ENCODE measurements around the gene SNX5.

The SNX5 gene

GRCh38 chr20:17952692-17953684 is 15.6 kb downstream of the SNX5 start:
- no peak for DNase-seq
- H3K27me3 ChIP-seq (replicated peaks; ENCODE audit: control insufficient read depth, insufficient read depth, low read length, poor library complexity, severe bottlenecking), result no peaks in the 10 kb centered on the region
- H3K36me3 ChIP-seq (ENCODE audit: control insufficient read depth, insufficient read depth, low read length), result peaks cover 80% of the 10 kb centered on the region
- H3K27ac ChIP-seq (ENCODE audit: insufficient read depth, low read length, poor library complexity, severe bottlenecking), result no peak overlapping the region
- H3K9me3 ChIP-seq (ENCODE audit: control insufficient read depth, low read length), result no peaks in the 10 kb centered on the region
- H3K4me1 ChIP-seq (ENCODE audit: control insufficient read depth, insufficient read depth, low read length, poor library complexity, severe bottlenecking), result no peaks in the 10 kb centered on the region
- H3K4me3 ChIP-seq (ENCODE audit: insufficient read depth, low read depth, low read length, poor library complexity, severe bottlenecking), result no peak overlapping the region

GRCh38 chr20:17951323-17951722 is 17.3 kb downstream of the SNX5 start:
- DNase-seq, result no peak
- no peaks in the 10 kb centered on the region for H3K4me1 ChIP-seq (ENCODE audit: control insufficient read depth, insufficient read depth, low read length, poor library complexity, severe bottlenecking)
- no peak overlapping the region for H3K27ac ChIP-seq (ENCODE audit: insufficient read depth, low read length, poor library complexity, severe bottlenecking)
- peaks cover 91% of the 10 kb centered on the region for H3K36me3 ChIP-seq (ENCODE audit: control insufficient read depth, insufficient read depth, low read length)
- no peak overlapping the region for H3K4me3 ChIP-seq (ENCODE audit: insufficient read depth, low read depth, low read length, poor library complexity, severe bottlenecking)
- no peaks in the 10 kb centered on the region for H3K9me3 ChIP-seq (ENCODE audit: control insufficient read depth, low read length)
- H3K27me3 ChIP-seq (replicated peaks; ENCODE audit: control insufficient read depth, insufficient read depth, low read length, poor library complexity, severe bottlenecking), result no peaks in the 10 kb centered on the region

GRCh38 chr20:17950670-17951069 is 17.9 kb downstream of the SNX5 start:
- Histone ChIP-seq H3K4me3 (ENCODE audit: insufficient read depth, low read depth, low read length, poor library complexity, severe bottlenecking) (no peak overlapping the region), H3K36me3 (ENCODE audit: control insufficient read depth, insufficient read depth, low read length) (peaks cover 92% of the 10 kb centered on the region), H3K27ac (ENCODE audit: insufficient read depth, low read length, poor library complexity, severe bottlenecking) (no peak overlapping the region), H3K27me3 (replicated peaks; ENCODE audit: control insufficient read depth, insufficient read depth, low read length, poor library complexity, severe bottlenecking) (no peaks in the 10 kb centered on the region), H3K4me1 (ENCODE audit: control insufficient read depth, insufficient read depth, low read length, poor library complexity, severe bottlenecking) (no peaks in the 10 kb centered on the region), H3K9me3 (ENCODE audit: control insufficient read depth, low read length) (no peaks in the 10 kb centered on the region)
- DNase-seq, result no peak

GRCh38 chr20:17949899-17950298 is 18.7 kb downstream of the SNX5 start:
- H3K4me3 ChIP-seq (ENCODE audit: insufficient read depth, low read depth, low read length, poor library complexity, severe bottlenecking), result no peak overlapping the region
- H3K27ac ChIP-seq (ENCODE audit: insufficient read depth, low read length, poor library complexity, severe bottlenecking), result no peak overlapping the region
- H3K4me1 ChIP-seq (ENCODE audit: control insufficient read depth, insufficient read depth, low read length, poor library complexity, severe bottlenecking), result no peaks in the 10 kb centered on the region
- no peaks in the 10 kb centered on the region for H3K9me3 ChIP-seq (ENCODE audit: control insufficient read depth, low read length)
- peaks cover 92% of the 10 kb centered on the region for H3K36me3 ChIP-seq (ENCODE audit: control insufficient read depth, insufficient read depth, low read length)
- H3K27me3 ChIP-seq (replicated peaks; ENCODE audit: control insufficient read depth, insufficient read depth, low read length, poor library complexity, severe bottlenecking), result no peaks in the 10 kb centered on the region
- no peak for DNase-seq

GRCh38 chr20:17948442-17948841 is 20.2 kb downstream of the SNX5 start:
- Histone ChIP-seq H3K4me3 (ENCODE audit: insufficient read depth, low read depth, low read length, poor library complexity, severe bottlenecking) (no peak overlapping the region), H3K9me3 (ENCODE audit: control insufficient read depth, low read length) (no peaks in the 10 kb centered on the region), H3K36me3 (ENCODE audit: control insufficient read depth, insufficient read depth, low read length) (peaks cover 86% of the 10 kb centered on the region), H3K27me3 (replicated peaks; ENCODE audit: control insufficient read depth, insufficient read depth, low read length, poor library complexity, severe bottlenecking) (no peaks in the 10 kb centered on the region), H3K27ac (ENCODE audit: insufficient read depth, low read length, poor library complexity, severe bottlenecking) (no peak overlapping the region), H3K4me1 (ENCODE audit: control insufficient read depth, insufficient read depth, low read length, poor library complexity, severe bottlenecking) (no peaks in the 10 kb centered on the region)
- DNase-seq, result no peak

GRCh38 chr20:17947474-17947815 is 21.1 kb downstream of the SNX5 start:
- Histone ChIP-seq H3K4me1 (ENCODE audit: control insufficient read depth, insufficient read depth, low read length, poor library complexity, severe bottlenecking) (no peaks in the 10 kb centered on the region), H3K27me3 (replicated peaks; ENCODE audit: control insufficient read depth, insufficient read depth, low read length, poor library complexity, severe bottlenecking) (no peaks in the 10 kb centered on the region), H3K36me3 (ENCODE audit: control insufficient read depth, insufficient read depth, low read length) (peaks cover 86% of the 10 kb centered on the region), H3K4me3 (ENCODE audit: insufficient read depth, low read depth, low read length, poor library complexity, severe bottlenecking) (no peak overlapping the region), H3K9me3 (ENCODE audit: control insufficient read depth, low read length) (no peaks in the 10 kb centered on the region), H3K27ac (ENCODE audit: insufficient read depth, low read length, poor library complexity, severe bottlenecking) (no peak overlapping the region)
- no peak for DNase-seq

- DNase-seq, result no peak
- no peak overlapping the region for H3K27ac ChIP-seq (ENCODE audit: insufficient read depth, low read length, poor library complexity, severe bottlenecking)
- H3K36me3 ChIP-seq (ENCODE audit: control insufficient read depth, insufficient read depth, low read length), result peaks cover 86% of the 10 kb centered on the region
- no peaks in the 10 kb centered on the region for H3K27me3 ChIP-seq (replicated peaks; ENCODE audit: control insufficient read depth, insufficient read depth, low read length, poor library complexity, severe bottlenecking)
- no peaks in the 10 kb centered on the region for H3K4me1 ChIP-seq (ENCODE audit: control insufficient read depth, insufficient read depth, low read length, poor library complexity, severe bottlenecking)
- no peaks in the 10 kb centered on the region for H3K9me3 ChIP-seq (ENCODE audit: control insufficient read depth, low read length)
- H3K4me3 ChIP-seq (ENCODE audit: insufficient read depth, low read depth, low read length, poor library complexity, severe bottlenecking), result no peak overlapping the region
Observed at GRCh38 chr20:17946572-17947473, 21.8 kb downstream of the SNX5 start.

- Histone ChIP-seq H3K4me1 (ENCODE audit: control insufficient read depth, insufficient read depth, low read length, poor library complexity, severe bottlenecking) (no peaks in the 10 kb centered on the region), H3K27ac (ENCODE audit: insufficient read depth, low read length, poor library complexity, severe bottlenecking) (no peak overlapping the region), H3K9me3 (ENCODE audit: control insufficient read depth, low read length) (no peaks in the 10 kb centered on the region), H3K36me3 (ENCODE audit: control insufficient read depth, insufficient read depth, low read length) (peaks cover 82% of the 10 kb centered on the region), H3K27me3 (replicated peaks; ENCODE audit: control insufficient read depth, insufficient read depth, low read length, poor library complexity, severe bottlenecking) (no peaks in the 10 kb centered on the region), H3K4me3 (ENCODE audit: insufficient read depth, low read depth, low read length, poor library complexity, severe bottlenecking) (no peak overlapping the region)
- DNase-seq, result no peak
Observed at GRCh38 chr20:17946040-17946439, 22.6 kb downstream of the SNX5 start.

GRCh38 chr20:17944854-17945474 is 23.6 kb downstream of the SNX5 start:
- no peaks in the 10 kb centered on the region for H3K4me1 ChIP-seq (ENCODE audit: control insufficient read depth, insufficient read depth, low read length, poor library complexity, severe bottlenecking)
- H3K27me3 ChIP-seq (replicated peaks; ENCODE audit: control insufficient read depth, insufficient read depth, low read length, poor library complexity, severe bottlenecking), result no peaks in the 10 kb centered on the region
- peaks cover 71% of the 10 kb centered on the region for H3K36me3 ChIP-seq (ENCODE audit: control insufficient read depth, insufficient read depth, low read length)
- H3K27ac ChIP-seq (ENCODE audit: insufficient read depth, low read length, poor library complexity, severe bottlenecking), result no peak overlapping the region
- no peaks in the 10 kb centered on the region for H3K9me3 ChIP-seq (ENCODE audit: control insufficient read depth, low read length)
- H3K4me3 ChIP-seq (ENCODE audit: insufficient read depth, low read depth, low read length, poor library complexity, severe bottlenecking), result no peak overlapping the region
- DNase-seq, result no peak
